K562 (cell line): ENCODE results near the gene PCDHGA12. TPM values are rescaled to one million over a fixed set of nuclear protein-coding genes. Genes with fewer than 3 reads are reported as not detected.

Experiments
- ATAC-seq: fragments of 200-7000 bp; cut with Tn5 transposase; 3 replicates; pipeline ENCODE4 v1.9.1; 2020; ENCODE audit warnings: moderate library complexity
- BruUV-seq: library from RNA; stranded (reverse); fragments of 400-500 nt; replicated peaks from 2 replicates; lab custom pipeline; 2021; lab: Mats Ljungman, UMichigan
- CTCF ChIA-PET: fragments of 300-600 bp; formaldehyde crosslinking; extraction: SDS; loops from one replicate; lab custom pipeline; 2021; ENCODE audit warnings: low intra/inter-chr PET ratio; lab: Yijun Ruan, JAX
- POLR2A ChIA-PET: fragments of 300-600, 350-650 bp; sonication (Branson Sonifier 250); formaldehyde crosslinking; extraction: SDS; loops from one replicate; lab custom pipeline; 2021; ENCODE audit warnings: antibody characterized with exemption, inconsistent platforms; lab: Yijun Ruan, JAX
- DNase-seq, 4 experiments: peaks; one replicate each; pipeline versions ENCODE4 v3.0.0 to v3.0.0-alpha.2; 2011 to 2018; ENCODE audit warnings: low spot score in 3 of 4, mixed read lengths in 3 of 4; ENCODE audit errors: extremely low read depth in 1 of 4
- FAIRE-seq: peaks from 2 replicates; lab custom pipeline; 2011; peaks lifted over from hg19 to GRCh38; lab: Jason Lieb, UNC
- H2AFZ ChIP-seq: 2 replicates; pipeline ENCODE4 v1.6.0; 2011; ENCODE audit warnings: low read depth, low read length, control low read depth, inconsistent platforms
- H3K27ac ChIP-seq: fragments of 200-600 bp; 3 replicates; pipeline ENCODE4 v1.8.0; 2011; ENCODE audit warnings: low read depth, mild to moderate bottlenecking, control low read depth, inconsistent platforms, low read length, moderate library complexity, mixed read lengths; ENCODE audit errors: extremely low read depth
- H3K27me3 ChIP-seq, 2 experiments: fragments of 300-600 bp in 1 of 2; 2 replicates in 1 of 2; 3 replicates in 1 of 2; pipeline versions ENCODE4 v1.6.0 to v1.8.0; 2011; ENCODE audit warnings: inconsistent platforms in 2 of 2, low read length in 2 of 2, mild to moderate bottlenecking in 1 of 2, mixed read lengths in 1 of 2, moderate library complexity in 1 of 2; ENCODE audit not compliant: control insufficient read depth in 2 of 2, insufficient read depth in 2 of 2
- H3K36me3 ChIP-seq: fragments of 300-600 bp; 3 replicates; pipeline ENCODE4 v1.8.0; 2011; ENCODE audit warnings: mild to moderate bottlenecking, low read length, inconsistent platforms; ENCODE audit not compliant: control insufficient read depth, insufficient read depth
- H3K4me1 ChIP-seq, 2 experiments: fragments of 200-600 bp in 1 of 2; replicated peaks in 1 of 2; 2 replicates in 1 of 2; 3 replicates in 1 of 2; pipeline versions ENCODE4 v1.5.1 to v1.8.0; 2011; ENCODE audit warnings: inconsistent platforms in 2 of 2, low read length in 2 of 2, mild to moderate bottlenecking in 1 of 2, mixed read lengths in 1 of 2, moderate library complexity in 1 of 2; ENCODE audit not compliant: control insufficient read depth in 2 of 2, insufficient read depth in 2 of 2
- H3K4me2 ChIP-seq: 2 replicates; pipeline ENCODE4 v1.6.1; 2011; ENCODE audit warnings: low read length, control low read depth, inconsistent platforms, mixed read lengths; ENCODE audit not compliant: insufficient read depth
- H3K4me3 ChIP-seq: fragments of 200-600 bp; sonication (generic), shearing (Covaris generic); 2 replicates; pipeline ENCODE4 v1.5.1; 2016; ENCODE audit warnings: control low read depth, inconsistent platforms
- H3K79me2 ChIP-seq: fragments of 200-600 bp; 3 replicates; pipeline ENCODE4 v1.8.0; 2011; ENCODE audit warnings: low read length, inconsistent platforms; ENCODE audit not compliant: control insufficient read depth, insufficient read depth
- H3K9ac ChIP-seq, 2 experiments: 2 replicates each; pipeline versions ENCODE4 v1.6.0 to v1.6.1; 2011; ENCODE audit warnings: low read depth in 2 of 2, low read length in 2 of 2, control low read depth in 1 of 2, inconsistent platforms in 1 of 2, mild to moderate bottlenecking in 1 of 2, mixed read lengths in 1 of 2; ENCODE audit not compliant: insufficient read depth in 1 of 2
- H3K9me1 ChIP-seq: one replicate; pipeline ENCODE4 v1.6.0; 2011; ENCODE audit warnings: inconsistent platforms, mild to moderate bottlenecking, low read length, moderate library complexity; ENCODE audit not compliant: control insufficient read depth, insufficient read depth
- H3K9me3 ChIP-seq: replicated peaks from 2 replicates; pipeline ENCODE4 v1.5.1; 2011; ENCODE audit warnings: low read depth, low read length, inconsistent platforms; ENCODE audit not compliant: control insufficient read depth, insufficient read depth
- H4K20me1 ChIP-seq: replicated peaks from 2 replicates; pipeline ENCODE4 v1.6.1; 2011; ENCODE audit warnings: low read length, inconsistent platforms, mixed read lengths; ENCODE audit not compliant: control insufficient read depth, insufficient read depth
- EP300 ChIP-seq: IDR thresholded peaks from 2 replicates; pipeline ENCODE4 v1.6.1; 2012; ENCODE audit warnings: low read length, improper control_type of control experiment
- MCM2 ChIP-seq: fragments of 450-650 bp; IDR thresholded peaks from 2 replicates; pipeline ENCODE4 v1.6.1; 2017; ENCODE audit warnings: low read depth, mild to moderate bottlenecking
- MED1 ChIP-seq: sonication (generic); formaldehyde crosslinking; IDR thresholded peaks from 2 replicates; pipeline ENCODE4 v1.8.1; 2023; ENCODE audit warnings: missing genetic modification reagents, borderline replicate concordance
- NFXL1 ChIP-seq: fragments of 450-650 bp; formaldehyde crosslinking; IDR thresholded peaks from 2 replicates; pipeline ENCODE4 v1.4.0; 2021; ENCODE audit warnings: mild to moderate bottlenecking
- NFYB ChIP-seq: IDR thresholded peaks from 2 replicates; pipeline ENCODE4 v1.6.1; 2011; ENCODE audit warnings: mild to moderate bottlenecking, moderate library complexity; ENCODE audit not compliant: insufficient read length; ENCODE audit errors: extremely low read depth
- SNIP1 ChIP-seq: fragments of 450-650 bp; IDR thresholded peaks from 2 replicates; pipeline ENCODE4 v1.7.1; 2017; ENCODE audit warnings: low read depth, mild to moderate bottlenecking
- ZNF668 ChIP-seq: fragments of 250-450 bp; sonication (Bioruptor Pico); IDR thresholded peaks from 2 replicates; pipeline ENCODE4 v1.8.0; 2022; ENCODE audit warnings: mild to moderate bottlenecking, inconsistent platforms
- ZSCAN29 ChIP-seq: fragments of 450-650 bp; IDR thresholded peaks from 2 replicates; pipeline ENCODE4 v1.6.1; 2017
- WGBS: fragments of 100-300 bp; shearing (Covaris generic); methylation state at CpG from one replicate; pipeline ENCODE4 v1.1.6; 2016; ENCODE audit warnings: low coverage, mixed read lengths; ENCODE audit not compliant: insufficient coverage; ENCODE audit errors: missing lambda C conversion rate; 5-methylcytosine and 5-hydroxymethylcytosine counted together
- in situ Hi-C: fragments of 300-500 bp; cut with MboI; formaldehyde crosslinking; loops from 4 replicates; pipeline ENCODE4 v1.15.0; 2018; ENCODE audit warnings: inconsistent platforms, mixed read lengths
- intact Hi-C: fragments of 100-400 bp; cut with micrococcal nuclease; formaldehyde crosslinking; loops from 2 replicates; pipeline ENCODE4 v1.14.2; 2022
- polyA plus RNA-seq, 8 experiments: library from polyadenylated mRNA; depleted of rRNA in 4 of 8; stranded (reverse) in 5 of 8; unstranded in 3 of 8; fragments of >200 nt; fragmentation: Nextera tagmentation in 2 of 8; fragmentation: Illumina TruSeq in 1 of 8; extraction: Ambion mirVana in 2 of 8; extraction: Trizol in 1 of 8; gene quantifications; 2 replicates each; pipeline versions ENCODE4 v1.2.1 to v1.2.3, GENCODE V29; 2011 to 2014; ENCODE audit warnings: inconsistent platforms in 1 of 8, missing spikeins in 1 of 8
- total RNA-seq, 7 experiments: library from RNA; depleted of rRNA in 6 of 7; stranded (reverse); fragments of >200 nt in 6 of 7; fragmentation: Illumina TruSeq in 2 of 7; extraction: Trizol in 2 of 7; gene quantifications; 2 replicates each; pipeline versions ENCODE4 v1.2.1 to v1.2.3, GENCODE V29; 2011 to 2021; ENCODE audit warnings: low replicate concordance in 1 of 7
- TF ChIP-seq, protein P1 (sequence below): fragments of 250-450 bp; sonication (Bioruptor Pico); IDR thresholded peaks from 2 replicates; pipeline ENCODE4 v1.8.0; 2021; ENCODE audit warnings: borderline replicate concordance, mild to moderate bottlenecking, moderate library complexity; ENCODE audit not compliant: poor library complexity, severe bottlenecking
- TF ChIP-seq, protein P2 (sequence below), 2 experiments: fragments of 450-650 bp; formaldehyde crosslinking in 1 of 2; IDR thresholded peaks; 2 replicates each; pipeline versions ENCODE4 v1.4.0 to v1.6.1; 2014 to 2020; ENCODE audit warnings: mild to moderate bottlenecking in 2 of 2, borderline replicate concordance in 1 of 2, low read depth in 1 of 2
- TF ChIP-seq, protein P3 (sequence below): fragments of 450-650 bp; IDR thresholded peaks from 2 replicates; pipeline ENCODE4 v1.7.0; 2016; ENCODE audit warnings: borderline replicate concordance

Gene PCDHGA12
- total and polyA plus RNA-seq, 9 of the 15 experiments (the other 6 are each of a cell fraction or from before 2014, with no cell fraction given), result 0.03 TPM; not detected in 8

DNA sequence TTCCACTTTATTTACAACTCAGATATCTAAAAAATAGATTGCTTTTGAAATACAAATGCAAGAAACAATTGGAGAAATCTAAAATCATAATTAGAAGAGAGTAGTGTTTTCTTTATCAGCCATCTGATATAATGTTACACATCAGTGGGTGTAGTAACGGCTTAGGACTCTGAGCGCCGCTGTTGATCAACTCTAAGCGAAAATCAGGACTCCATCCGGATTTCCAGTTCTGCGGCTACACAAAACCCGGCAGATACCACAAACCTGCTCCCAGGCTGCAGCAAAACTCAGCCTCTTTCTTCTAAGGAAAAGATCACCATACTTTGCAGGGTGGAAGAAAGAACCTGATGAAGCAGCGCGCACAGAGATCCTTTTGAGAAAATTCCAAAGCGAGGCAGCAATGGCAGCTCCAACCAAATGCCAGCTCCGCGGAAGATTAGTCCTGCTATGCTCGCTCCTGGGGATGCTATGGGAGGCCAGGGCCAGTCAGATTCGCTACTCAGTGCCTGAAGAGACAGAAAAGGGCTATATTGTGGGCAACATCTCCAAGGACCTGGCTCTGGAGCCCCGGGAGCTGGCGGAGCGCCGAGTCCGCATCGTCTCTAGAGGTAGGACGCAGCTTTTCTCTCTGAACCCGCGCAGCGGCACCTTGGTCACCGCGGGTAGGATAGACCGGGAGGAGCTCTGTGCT is 27.6 kb upstream of the PCDHGA12 start, which contains the start of gene PCDHGA9:
Gene PCDHGA9 (plus strand): TSS at position 226 of the 691 bp plus-strand sequence. CDS start 175 bp downstream, at position 401.
- Histone ChIP-seq H3K9ac (no peak within 1 kb of the TSS), H3K27ac (no peak within 1 kb of the TSS), H3K4me3 (no peak within 1 kb of the TSS), H3K79me2 (no peaks in the 10 kb centered on the region), H3K4me2 (no peak within 1 kb of the TSS), H4K20me1 (no peaks in the 10 kb centered on the region), H3K9me3 (peaks cover 2% of the 10 kb centered on the region; the same call in 1 of the 2 replicates), H3K4me1 (peaks cover 0 to 9% of the 10 kb centered on the region in 2 experiments; a peak in 3 of 5 replicates), H3K36me3 (no peaks in the 10 kb centered on the region), H3K27me3 (peaks cover 3 to 30% of the 10 kb centered on the region in 2 experiments; a peak in 3 of 5 replicates), H3K9me1 (no peaks in the 10 kb centered on the region), H2AFZ (no peak within 1 kb of the TSS)
- intact Hi-C loops (no loop called here), in situ Hi-C loops (no loop called here)
- ChIA-PET CTCF (interaction anchor here (1.2 to 2.1 kb wide), 2 partner anchors 122 to 161 kb away, joined by 5 to 10 read pairs; no protein-coding TSS in a partner anchor), POLR2A (no interaction called here)
- ATAC-seq, result peak; percentile 78
- peak; percentile 34 to 60 (median 38) for DNase-seq
- WGBS, result 11% methylated on average over 22 of the region's 27 CpGs
- no TSS peak for BruUV-seq
- FAIRE-seq, result peak; percentile 68
- TF ChIP-seq, protein P1, sequence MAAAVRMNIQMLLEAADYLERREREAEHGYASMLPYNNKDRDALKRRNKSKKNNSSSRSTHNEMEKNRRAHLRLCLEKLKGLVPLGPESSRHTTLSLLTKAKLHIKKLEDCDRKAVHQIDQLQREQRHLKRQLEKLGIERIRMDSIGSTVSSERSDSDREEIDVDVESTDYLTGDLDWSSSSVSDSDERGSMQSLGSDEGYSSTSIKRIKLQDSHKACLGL, result no peak
- no peak for TF ChIP-seq MED1 (CRISPR knock-in tag)
- TF ChIP-seq EP300, result no peak
- TF ChIP-seq, protein P2, sequence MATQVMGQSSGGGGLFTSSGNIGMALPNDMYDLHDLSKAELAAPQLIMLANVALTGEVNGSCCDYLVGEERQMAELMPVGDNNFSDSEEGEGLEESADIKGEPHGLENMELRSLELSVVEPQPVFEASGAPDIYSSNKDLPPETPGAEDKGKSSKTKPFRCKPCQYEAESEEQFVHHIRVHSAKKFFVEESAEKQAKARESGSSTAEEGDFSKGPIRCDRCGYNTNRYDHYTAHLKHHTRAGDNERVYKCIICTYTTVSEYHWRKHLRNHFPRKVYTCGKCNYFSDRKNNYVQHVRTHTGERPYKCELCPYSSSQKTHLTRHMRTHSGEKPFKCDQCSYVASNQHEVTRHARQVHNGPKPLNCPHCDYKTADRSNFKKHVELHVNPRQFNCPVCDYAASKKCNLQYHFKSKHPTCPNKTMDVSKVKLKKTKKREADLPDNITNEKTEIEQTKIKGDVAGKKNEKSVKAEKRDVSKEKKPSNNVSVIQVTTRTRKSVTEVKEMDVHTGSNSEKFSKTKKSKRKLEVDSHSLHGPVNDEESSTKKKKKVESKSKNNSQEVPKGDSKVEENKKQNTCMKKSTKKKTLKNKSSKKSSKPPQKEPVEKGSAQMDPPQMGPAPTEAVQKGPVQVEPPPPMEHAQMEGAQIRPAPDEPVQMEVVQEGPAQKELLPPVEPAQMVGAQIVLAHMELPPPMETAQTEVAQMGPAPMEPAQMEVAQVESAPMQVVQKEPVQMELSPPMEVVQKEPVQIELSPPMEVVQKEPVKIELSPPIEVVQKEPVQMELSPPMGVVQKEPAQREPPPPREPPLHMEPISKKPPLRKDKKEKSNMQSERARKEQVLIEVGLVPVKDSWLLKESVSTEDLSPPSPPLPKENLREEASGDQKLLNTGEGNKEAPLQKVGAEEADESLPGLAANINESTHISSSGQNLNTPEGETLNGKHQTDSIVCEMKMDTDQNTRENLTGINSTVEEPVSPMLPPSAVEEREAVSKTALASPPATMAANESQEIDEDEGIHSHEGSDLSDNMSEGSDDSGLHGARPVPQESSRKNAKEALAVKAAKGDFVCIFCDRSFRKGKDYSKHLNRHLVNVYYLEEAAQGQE (IDR thresholded peaks at IDR 0.05; ENCODE audit: borderline replicate concordance), result peak; percentile 19; the same call in 1 of the 2 replicates
- TF ChIP-seq, protein P2 (CRISPR knock-in tag; IDR thresholded peaks at IDR 0.05; ENCODE audit: low read depth), result no peak
- TF ChIP-seq MCM2, result no peak
- TF ChIP-seq NFYB, result no peak
- TF ChIP-seq ZSCAN29, result peak; percentile 72
- no peak for TF ChIP-seq NFXL1
- no peak for TF ChIP-seq SNIP1
- TF ChIP-seq, protein P3, sequence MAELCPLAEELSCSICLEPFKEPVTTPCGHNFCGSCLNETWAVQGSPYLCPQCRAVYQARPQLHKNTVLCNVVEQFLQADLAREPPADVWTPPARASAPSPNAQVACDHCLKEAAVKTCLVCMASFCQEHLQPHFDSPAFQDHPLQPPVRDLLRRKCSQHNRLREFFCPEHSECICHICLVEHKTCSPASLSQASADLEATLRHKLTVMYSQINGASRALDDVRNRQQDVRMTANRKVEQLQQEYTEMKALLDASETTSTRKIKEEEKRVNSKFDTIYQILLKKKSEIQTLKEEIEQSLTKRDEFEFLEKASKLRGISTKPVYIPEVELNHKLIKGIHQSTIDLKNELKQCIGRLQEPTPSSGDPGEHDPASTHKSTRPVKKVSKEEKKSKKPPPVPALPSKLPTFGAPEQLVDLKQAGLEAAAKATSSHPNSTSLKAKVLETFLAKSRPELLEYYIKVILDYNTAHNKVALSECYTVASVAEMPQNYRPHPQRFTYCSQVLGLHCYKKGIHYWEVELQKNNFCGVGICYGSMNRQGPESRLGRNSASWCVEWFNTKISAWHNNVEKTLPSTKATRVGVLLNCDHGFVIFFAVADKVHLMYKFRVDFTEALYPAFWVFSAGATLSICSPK, result no peak
- TF ChIP-seq ZNF668 (CRISPR knock-in tag), result no peak
